PC-3 (cell line): ENCODE data around the gene F5. TPM values are rescaled to one million over a fixed set of nuclear protein-coding genes. Genes with fewer than 3 reads are reported as not detected.

Source experiments
- ATAC-seq: fragments of 200-7000 bp; cut with Tn5 transposase; 2 replicates; pipeline ENCODE4 v1.9.1; 2020; ENCODE audit warnings: mild to moderate bottlenecking, moderate library complexity
- BruUV-seq: library from RNA; stranded (reverse); fragments of 400-500 nt; replicated peaks from 2 replicates; lab custom pipeline; 2021; lab: Mats Ljungman, UMichigan
- CTCF ChIA-PET: fragments of 300-600 bp; sonication (Branson Sonifier 250); formaldehyde crosslinking; loops from one replicate; lab custom pipeline; 2022; ENCODE audit warnings: antibody characterized with exemption; lab: Charles Lee
- POLR2A ChIA-PET: fragments of 300-600 bp; sonication (Branson Sonifier 250); formaldehyde crosslinking; loops from one replicate; lab custom pipeline; 2022; ENCODE audit warnings: antibody characterized with exemption; ENCODE audit not compliant: unreplicated experiment; lab: Charles Lee
- DNase-seq: peaks from one replicate; pipeline ENCODE4 v3.0.0-alpha.2; 2015
- H2AFZ ChIP-seq: fragments of 300-600 bp; sonication (generic); 2 replicates; pipeline ENCODE4 v1.6.0; 2016; ENCODE audit warnings: antibody characterized with exemption, low read length
- H3F3A ChIP-seq: fragments of 300-600 bp; sonication (generic); one replicate; pipeline ENCODE4 v1.6.0; 2017; ENCODE audit warnings: antibody characterized with exemption, low read length, control low read depth, mild to moderate bottlenecking; ENCODE audit not compliant: unreplicated experiment
- H3K27ac ChIP-seq: fragments of 300-600 bp; sonication (generic); 2 replicates; pipeline ENCODE4 v1.5.1; 2016; ENCODE audit warnings: mild to moderate bottlenecking, low read length
- H3K27me3 ChIP-seq: fragments of 300-600 bp; sonication (generic); 2 replicates; pipeline ENCODE4 v1.6.1; 2016; ENCODE audit warnings: low read length, mixed read lengths
- H3K36me3 ChIP-seq: fragments of 300-600 bp; sonication (generic); 2 replicates; pipeline ENCODE4 v1.6.1; 2016; ENCODE audit warnings: low read depth, mixed run types, low read length, mixed read lengths
- H3K4me1 ChIP-seq: fragments of 300-600 bp; sonication (generic); 2 replicates; pipeline ENCODE4 v1.5.1; 2016; ENCODE audit warnings: low read length; ENCODE audit not compliant: insufficient read depth
- H3K4me2 ChIP-seq: fragments of 300-600 bp; sonication (generic); 2 replicates; pipeline ENCODE4 v1.6.0; 2016; ENCODE audit warnings: low read length
- H3K4me3 ChIP-seq: fragments of 300-600 bp; sonication (generic); 2 replicates; pipeline ENCODE4 v1.5.1; 2016; ENCODE audit warnings: mild to moderate bottlenecking, low read length, mixed read lengths
- H3K79me2 ChIP-seq: fragments of 300-600 bp; sonication (generic); 2 replicates; pipeline ENCODE4 v1.6.1; 2017; ENCODE audit warnings: low read length, mixed read lengths
- H3K9ac ChIP-seq: fragments of 300-600 bp; sonication (generic); 2 replicates; pipeline ENCODE4 v1.6.0; 2016; ENCODE audit warnings: mild to moderate bottlenecking, low read length
- H3K9me2 ChIP-seq: fragments of 300-600 bp; sonication (generic); replicated peaks from 2 replicates; pipeline ENCODE4 v1.6.1; 2016; ENCODE audit warnings: mixed run types, low read length, mixed read lengths
- H3K9me3 ChIP-seq: fragments of 300-600 bp; sonication (generic); 2 replicates; pipeline ENCODE4 v1.6.1; 2016; ENCODE audit warnings: low read length, mixed read lengths
- H4K20me1 ChIP-seq: fragments of 300-600 bp; sonication (generic); 2 replicates; pipeline ENCODE4 v1.6.1; 2016; ENCODE audit warnings: low read length, mixed read lengths
- CTCF ChIP-seq: fragments of 300-600 bp; sonication (generic); conservative IDR thresholded peaks from 2 replicates; pipeline ENCODE4 v1.5.1; 2017; ENCODE audit warnings: antibody characterized with exemption, low read depth, mild to moderate bottlenecking, low read length
- EZH2 ChIP-seq: fragments of 300-600 bp; sonication (generic); IDR thresholded peaks from one replicate; pipeline ENCODE4 v1.6.1; 2017; ENCODE audit warnings: antibody characterized with exemption, mild to moderate bottlenecking, low read length; ENCODE audit not compliant: unreplicated experiment
- EZH2phosphoT487 ChIP-seq: fragments of 300-600 bp; sonication (generic); IDR thresholded peaks from 2 replicates; pipeline ENCODE4 v1.6.1; 2018; ENCODE audit warnings: mild to moderate bottlenecking, antibody characterized with exemption, low read length, borderline replicate concordance
- intact Hi-C: fragments of 100-400 bp; cut with micrococcal nuclease; formaldehyde crosslinking; loops from 2 replicates; pipeline ENCODE4 v1.9.0; 2023
- total RNA-seq: library from RNA; depleted of rRNA; stranded (reverse); fragments of >200 nt; gene quantifications from 2 replicates; pipeline ENCODE4 v1.2.3, GENCODE V29; 2014

F5 gene
- total RNA-seq, 1 experiment from 2014 or later = not detected

GRCh38 chr1:169563019-169563615 lies 23.2 kb downstream of the F5 start:
- no peaks in the 10 kb centered on the region for H3F3A ChIP-seq
- ChIA-PET CTCF (no interaction called here), POLR2A (no interaction called here)
- H3K4me3 ChIP-seq = no peak overlapping the region
- DNase-seq = no peak
- no peak overlapping the region for H3K4me2 ChIP-seq
- peaks cover 19% of the 10 kb centered on the region for H3K4me1 ChIP-seq
- intact Hi-C loops = no loop called here
- H2AFZ ChIP-seq = no peak overlapping the region
- no peak for ATAC-seq
- H3K27me3 ChIP-seq = 0 out of 2 replicates have a peak, but pooled peaks cover 8% of the 10 kb centered on the region
- no TSS peak for BruUV-seq
- H3K9me3 ChIP-seq = no peaks in the 10 kb centered on the region; the same call in 1 of the 2 replicates
- H3K36me3 ChIP-seq = no peaks in the 10 kb centered on the region
- H3K9ac ChIP-seq = no peak overlapping the region
- no peak for TF ChIP-seq EZH2
- no peak for TF ChIP-seq EZH2phosphoT487
- no peak for TF ChIP-seq CTCF
- no peaks in the 10 kb centered on the region for H3K79me2 ChIP-seq
- H3K27ac ChIP-seq = no peak overlapping the region
- no peaks in the 10 kb centered on the region for H4K20me1 ChIP-seq
- H3K9me2 ChIP-seq = no peaks in the 10 kb centered on the region

GRCh38 chr1:169561692-169562091 lies 24.6 kb downstream of the F5 start:
- Histone ChIP-seq H3K4me2 (no peak overlapping the region), H3F3A (no peaks in the 10 kb centered on the region), H3K9ac (no peak overlapping the region), H3K36me3 (no peaks in the 10 kb centered on the region), H4K20me1 (no peaks in the 10 kb centered on the region), H3K9me2 (no peaks in the 10 kb centered on the region), H3K4me1 (peaks cover 18% of the 10 kb centered on the region), H3K27ac (no peak overlapping the region), H2AFZ (no peak overlapping the region), H3K4me3 (no peak overlapping the region), H3K27me3 (0 out of 2 replicates have a peak, but pooled peaks cover 8% of the 10 kb centered on the region), H3K79me2 (no peaks in the 10 kb centered on the region), H3K9me3 (no peaks in the 10 kb centered on the region; the same call in 1 of the 2 replicates)
- BruUV-seq = no TSS peak
- CTCF ChIA-PET = no interaction called here
- no peak for TF ChIP-seq CTCF
- no peak for TF ChIP-seq EZH2phosphoT487
- TF ChIP-seq EZH2 = no peak
- ATAC-seq = no peak
- POLR2A ChIA-PET = no interaction called here
- no peak for DNase-seq
- intact Hi-C loops = no loop called here

- no peak overlapping the region for H3K9ac ChIP-seq
- TF ChIP-seq EZH2phosphoT487 (no peak), CTCF (no peak), EZH2 (no peak)
- no peak overlapping the region for H3K27ac ChIP-seq
- no peak overlapping the region for H2AFZ ChIP-seq
- peaks cover 8% of the 10 kb centered on the region; the same call in 1 of the 2 replicates for H3K27me3 ChIP-seq
- H3K4me2 ChIP-seq = no peak overlapping the region
- DNase-seq (no peak), ATAC-seq (no peak)
- H3K9me3 ChIP-seq = no peaks in the 10 kb centered on the region
- POLR2A ChIA-PET = no interaction called here
- intact Hi-C loops = no loop called here
- H3K79me2 ChIP-seq = no peaks in the 10 kb centered on the region
- H3K36me3 ChIP-seq = no peaks in the 10 kb centered on the region
- no peaks in the 10 kb centered on the region for H3F3A ChIP-seq
- no peak overlapping the region for H3K4me3 ChIP-seq
- no TSS peak for BruUV-seq
- H3K4me1 ChIP-seq = no peaks in the 10 kb centered on the region
- H4K20me1 ChIP-seq = no peaks in the 10 kb centered on the region
- H3K9me2 ChIP-seq = no peaks in the 10 kb centered on the region
- CTCF ChIA-PET = no interaction called here
Observed at GRCh38 chr1:169557131-169557530, 29.1 kb downstream of the F5 start.
